Endometrium (tissue), 2 donors: ENCODE results near the gene FAM186B.
"Not testable (repeated sequence)": the region's sequence is repeated elsewhere in the genome, so short reads cannot be mapped to it uniquely, and the experiment has no call there.

Experiments
- FAIRE-seq: peaks from 2 replicates; lab custom pipeline; 2012; peaks lifted over from hg19 to GRCh38; lab: Jason Lieb, UNC
- donor health status: control.
- donor health status: control.

The FAM186B gene

GRCh38 chr12:49633703-49634345, 28.4 kb upstream of the FAM186B start:
- FAIRE-seq = no peak

- no peak for FAIRE-seq
These were observed 27.7 kb upstream of the FAM186B start for GRCh38 chr12:49632986-49633702.

DNA sequence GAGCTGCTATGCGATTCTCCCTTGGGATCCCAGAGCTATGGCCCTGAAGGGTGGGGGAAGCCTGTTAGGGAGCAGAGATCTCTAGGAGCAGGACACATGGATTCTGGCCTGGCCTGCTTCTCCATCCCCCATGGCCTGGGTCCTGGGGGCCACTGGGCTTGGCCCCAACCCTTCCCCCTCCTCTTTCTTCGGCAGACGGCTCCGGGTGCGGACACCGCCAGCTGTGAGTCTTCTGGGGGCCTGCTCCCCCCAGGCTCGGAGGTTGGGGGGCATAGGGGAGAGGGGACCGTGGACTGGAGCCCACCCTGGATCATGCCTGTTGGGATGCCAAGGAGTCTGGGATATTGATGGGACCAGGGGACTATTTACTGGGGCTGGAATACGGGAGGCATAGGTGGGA, 27.0 kb upstream of the FAM186B start:
- no peak for FAIRE-seq

DNA sequence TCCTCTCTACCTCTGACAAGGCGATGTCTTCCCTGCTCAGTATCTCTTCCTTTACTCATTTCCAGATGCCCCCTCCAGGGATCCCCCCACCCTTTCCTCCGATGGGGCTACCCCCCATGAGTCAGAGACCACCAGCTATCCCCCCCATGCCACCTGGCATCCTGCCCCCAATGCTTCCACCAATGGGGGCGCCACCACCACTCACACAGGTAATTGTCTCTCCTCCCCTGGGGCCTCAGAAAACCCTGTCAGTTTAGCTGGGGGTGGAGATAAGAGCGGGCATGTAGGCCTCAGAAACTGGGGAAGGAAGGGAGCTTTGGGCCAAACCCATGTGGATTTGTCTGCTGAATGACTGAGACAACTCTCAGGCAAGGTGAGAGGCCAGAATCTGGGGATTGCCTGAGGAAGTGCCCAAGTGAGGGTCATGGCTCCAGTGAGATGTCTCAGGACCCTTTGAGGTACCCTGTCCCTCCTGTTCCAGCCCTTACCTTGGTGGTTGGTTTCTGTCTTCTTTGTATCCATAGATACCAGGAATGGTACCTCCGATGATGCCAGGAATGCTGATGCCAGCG, 26.0 kb upstream of the FAM186B start:
- FAIRE-seq = no peak

GRCh38 chr12:49627752-49628360, 22.4 kb upstream of the FAM186B start:
- no peak for FAIRE-seq

DNA sequence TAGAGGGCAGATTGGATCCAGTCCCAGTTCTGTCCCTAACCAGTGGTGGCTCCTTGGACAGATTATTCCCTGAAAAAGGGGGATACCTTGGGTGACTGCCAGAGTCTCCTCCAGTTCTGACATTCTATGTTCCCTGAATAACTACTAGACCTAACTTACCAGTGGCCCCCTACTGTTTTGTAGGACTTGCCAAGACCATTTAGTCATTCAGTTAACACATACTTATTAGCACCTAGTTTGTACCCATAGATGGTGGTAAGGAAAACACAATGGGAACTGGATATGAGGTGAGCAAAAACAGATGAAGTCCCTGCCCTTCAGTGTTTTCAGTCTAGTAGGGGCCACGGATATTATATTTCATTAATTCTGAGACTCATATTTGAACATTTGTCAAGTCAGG, 21.4 kb upstream of the FAM186B start:
- FAIRE-seq = no peak

DNA sequence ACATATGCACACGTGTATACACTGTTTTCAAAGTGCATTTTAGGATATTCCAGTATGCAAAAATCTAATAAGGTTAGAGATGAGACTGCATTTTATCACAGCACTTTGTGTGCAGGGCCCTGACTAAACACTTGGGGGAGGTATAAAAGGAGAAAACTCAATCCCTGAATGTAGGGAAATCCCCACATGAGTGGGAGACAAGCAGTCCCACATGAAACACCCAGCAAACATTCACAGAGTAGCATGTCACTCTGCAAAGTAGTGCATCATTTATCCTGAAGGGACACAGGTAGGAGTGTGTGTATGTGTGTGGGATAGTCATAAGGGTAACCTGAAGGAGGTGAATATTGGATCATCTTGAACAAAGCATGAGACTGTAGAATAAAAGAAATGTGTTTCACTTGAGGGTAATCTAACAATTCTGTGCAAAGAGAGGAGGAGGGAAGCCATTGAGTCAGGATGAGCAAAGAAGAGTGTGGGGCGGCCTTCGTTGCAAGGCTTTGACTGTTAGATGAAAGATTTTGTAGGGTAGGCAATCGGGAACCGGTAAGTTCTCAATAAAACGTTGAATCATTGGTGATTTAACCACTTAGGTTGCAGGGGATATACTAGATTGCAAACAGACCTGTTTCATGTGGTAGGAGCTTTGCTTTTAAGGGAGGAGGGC, 20.9 kb upstream of the FAM186B start:
- FAIRE-seq = no peak

DNA sequence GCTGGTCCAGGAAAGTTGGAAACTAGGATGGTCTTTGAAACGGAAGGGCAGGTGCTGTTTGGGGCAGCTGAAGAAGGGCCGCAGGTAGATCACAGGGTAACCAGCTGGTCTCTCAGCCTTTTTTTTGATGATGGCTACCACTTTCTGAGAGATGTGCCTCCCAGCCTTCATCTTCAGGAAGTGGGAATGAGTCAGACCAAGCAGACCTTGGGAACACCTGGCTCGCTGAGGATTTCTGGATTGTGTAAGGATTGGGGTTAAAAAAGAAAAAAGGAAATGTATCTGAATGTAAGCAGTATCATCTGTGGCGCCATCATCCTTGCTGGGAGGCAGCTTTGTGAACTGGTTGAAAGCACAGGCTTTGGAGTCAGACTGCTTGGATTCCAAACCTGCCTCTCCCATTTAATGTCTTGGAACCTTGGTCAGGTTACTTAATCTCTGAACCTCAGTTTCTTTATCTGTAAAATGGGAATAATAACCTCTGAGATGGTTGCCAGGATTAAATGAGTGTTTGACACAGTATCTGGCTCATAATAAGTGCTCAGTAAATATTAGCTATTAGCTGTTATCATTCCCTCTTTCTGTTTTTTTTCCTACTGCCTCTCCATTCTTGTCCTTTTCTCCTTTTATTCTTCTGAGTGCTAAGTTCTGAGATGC, 19.6 kb upstream of the FAM186B start:
- no peak for FAIRE-seq

DNA sequence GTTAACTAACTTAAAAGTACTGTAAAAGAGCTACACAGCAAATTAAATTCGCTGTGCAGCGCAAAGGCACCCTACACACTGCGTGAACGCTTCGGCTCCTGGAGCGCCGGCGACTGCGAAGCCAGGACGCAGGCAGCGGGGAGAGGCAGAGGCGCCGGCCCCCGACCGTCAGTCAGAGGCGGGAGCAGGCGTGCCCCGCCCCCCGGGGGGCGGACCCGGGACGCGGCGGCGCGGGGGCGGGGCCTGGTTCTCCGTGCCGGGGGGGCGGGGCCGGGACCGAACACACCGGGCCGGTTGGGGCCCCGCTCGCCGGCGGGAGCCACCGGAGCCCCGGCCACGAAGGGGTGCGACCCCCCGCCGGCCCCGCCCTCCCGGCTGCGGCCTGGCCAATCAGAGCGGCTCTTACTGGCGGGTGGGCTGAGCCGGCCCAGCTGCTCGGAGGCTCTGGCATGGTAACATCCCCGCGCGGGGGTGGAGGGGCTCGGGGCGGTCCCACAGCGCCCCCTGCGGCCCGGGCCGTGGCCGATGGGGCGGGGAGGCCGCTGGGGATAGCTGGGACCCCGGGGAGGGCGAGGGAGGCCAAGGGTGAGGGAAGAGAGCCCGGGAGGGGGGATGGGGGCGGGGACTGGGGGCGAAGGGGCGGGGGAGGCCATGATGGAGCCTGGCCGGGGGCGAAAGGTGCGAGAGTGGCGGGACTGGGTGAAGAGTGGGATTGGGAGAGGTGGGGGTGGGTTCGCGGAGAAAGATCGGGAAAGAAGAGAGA, 17.9 kb upstream of the FAM186B start, which contains the start of gene PRPF40B:
PRPF40B (plus strand) TSS at position 420 of the 763 bp plus-strand sequence; CDS start at position 450, 30 bp downstream.
- FAIRE-seq = no peak

DNA sequence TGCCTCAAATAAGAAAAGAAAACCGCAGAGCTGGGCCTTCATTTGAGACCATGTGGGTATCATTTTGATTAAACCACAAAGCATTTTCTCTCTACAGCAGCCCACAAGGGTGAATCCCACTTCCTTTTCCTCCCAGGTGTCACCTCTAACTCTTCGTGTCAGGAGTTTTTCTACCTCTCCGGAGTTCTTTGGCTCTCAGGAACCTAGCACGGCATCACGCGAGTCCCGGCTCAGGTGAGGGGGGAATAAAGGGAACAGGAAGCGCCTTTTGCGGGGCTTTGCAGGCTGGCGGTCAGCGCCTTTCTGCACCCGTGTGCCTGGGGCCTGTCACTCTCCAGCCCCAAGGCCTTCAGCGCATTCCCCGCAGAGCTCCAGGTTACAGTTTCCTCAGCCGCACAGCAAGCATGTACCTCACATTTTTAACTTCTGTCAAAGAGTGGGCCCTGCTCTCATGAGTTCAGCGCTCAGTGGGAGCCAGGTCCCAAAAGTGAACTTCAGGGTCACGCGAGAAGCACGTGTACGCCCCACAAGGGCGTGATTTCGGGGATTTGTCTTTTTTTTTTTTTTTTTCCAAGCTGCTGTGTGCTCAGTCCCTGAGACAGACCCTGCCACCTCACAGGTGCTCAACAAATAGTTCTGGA, 17.2 kb upstream of the FAM186B start:
- no peak for FAIRE-seq

- FAIRE-seq = no peak
These were observed 16.4 kb upstream of the FAM186B start for GRCh38 chr12:49621651-49622500.

DNA sequence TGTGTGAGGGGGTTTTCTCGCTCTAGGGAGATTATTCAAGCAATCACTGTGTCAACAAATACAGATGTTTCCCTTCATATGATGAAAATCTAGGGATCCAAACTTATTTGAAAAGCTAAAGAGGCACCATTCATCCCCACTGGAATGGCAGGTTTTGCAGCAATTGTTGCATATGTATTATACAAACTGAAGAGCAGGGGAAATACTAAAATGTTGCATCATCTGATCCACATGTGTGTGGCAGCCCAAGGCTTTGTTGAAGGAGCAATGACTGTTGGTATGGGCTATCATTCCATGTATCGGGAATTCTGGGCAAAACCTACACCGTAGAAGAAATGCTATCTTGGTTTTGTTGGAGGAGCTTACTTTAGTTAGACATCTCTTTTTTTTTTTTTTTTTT, 13.8 kb upstream of the FAM186B start:
- FAIRE-seq = no peak

DNA sequence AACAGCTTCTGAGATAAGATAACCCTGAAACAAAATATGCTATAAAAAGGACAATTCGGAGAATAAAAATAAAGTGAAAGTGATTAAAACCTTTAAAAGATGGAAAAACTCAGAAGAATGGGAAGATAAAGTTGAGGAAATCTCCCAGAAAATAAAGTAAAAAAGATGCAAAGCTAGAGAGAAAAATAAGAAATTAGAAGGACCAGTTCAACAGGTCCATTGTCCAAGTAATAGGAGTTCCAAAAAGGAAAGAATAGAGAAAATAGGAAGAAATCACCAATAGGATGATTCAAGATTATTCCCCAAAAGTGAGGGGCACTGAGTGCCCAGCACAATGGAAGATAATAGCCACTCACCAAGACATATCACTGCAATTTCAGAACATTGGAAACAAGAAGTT, 13.1 kb upstream of the FAM186B start:
- no peak for FAIRE-seq

GRCh38 chr12:49616533-49617219, 11.2 kb upstream of the FAM186B start:
- FAIRE-seq = no peak

GRCh38 chr12:49615725-49616124, 10.3 kb upstream of the FAM186B start:
- FAIRE-seq = no peak

GRCh38 chr12:49612210-49612609, 6.8 kb upstream of the FAM186B start:
- FAIRE-seq = no peak

- not testable (repeated sequence) for FAIRE-seq
These were observed 5.3 kb upstream of the FAM186B start for GRCh38 chr12:49610785-49611184.

GRCh38 chr12:49609875-49610154, 4.4 kb upstream of the FAM186B start:
- no peak for FAIRE-seq
